ENCODE measurements around the gene HAPLN1.

The HAPLN1 gene

GRCh38 chr5:83708170-83708569 is 12.5 kb downstream of the HAPLN1 start:
- Histone ChIP-seq H3K27ac (ENCODE audit: low read length, poor library complexity, severe bottlenecking) (no peak overlapping the region), H2AFZ (ENCODE audit: low read depth, low read length) (no peak overlapping the region), H3K9ac (ENCODE audit: low read length) (no peak overlapping the region), H3K4me3 (ENCODE audit: insufficient read depth in 1 of 2, low read depth in 1 of 2, low read length in 2 of 2) (no peak overlapping the region), H2BK15ac (ENCODE audit: low read depth, poor library complexity, severe bottlenecking) (no peak overlapping the region), H3K79me1 (replicated peaks; ENCODE audit: low read length, poor library complexity, severe bottlenecking) (no peaks in the 10 kb centered on the region), H3K18ac (ENCODE audit: low read depth in 1 of 2, low read length in 2 of 2) (no peak overlapping the region), H4K91ac (ENCODE audit: low read length) (no peak overlapping the region), H4K8ac (ENCODE audit: low read length) (no peak overlapping the region), H3K14ac (ENCODE audit: low read length in 2 of 2) (no peak overlapping the region), H2BK12ac (ENCODE audit: low read length in 2 of 2) (no peak overlapping the region), H3K9me3 (ENCODE audit: control insufficient read depth, low read length) (peaks cover 12% of the 10 kb centered on the region), H3K4ac (ENCODE audit: low read depth in 1 of 2, low read length in 2 of 2) (no peak overlapping the region), H3K23ac (ENCODE audit: low read length in 2 of 2) (no peak overlapping the region), H3K4me1 (ENCODE audit: control insufficient read depth, insufficient read depth, low read depth, low read length) (no peaks in the 10 kb centered on the region), H2BK5ac (ENCODE audit: low read depth, low read length, poor library complexity, severe bottlenecking) (no peak overlapping the region), H3K36me3 (ENCODE audit: control insufficient read depth in 1 of 2, insufficient read depth in 2 of 2, low read depth in 1 of 2, low read length in 2 of 2) (no peaks in the 10 kb centered on the region), H2AK5ac (ENCODE audit: low read length, severe bottlenecking) (no peak overlapping the region), H3K27me3 (ENCODE audit: control insufficient read depth in 1 of 2, insufficient read depth in 1 of 2, low read length in 2 of 2) (peaks cover 0 to 17% of the 10 kb centered on the region in 2 experiments), H2BK120ac (ENCODE audit: low read depth, low read length) (no peak overlapping the region), H3K4me2 (ENCODE audit: low read length, poor library complexity, severe bottlenecking) (no peak overlapping the region)
- WGBS, result 100% methylated on average over 1 of the region's 1 CpG
- DNase-seq, result no peak

DNA sequence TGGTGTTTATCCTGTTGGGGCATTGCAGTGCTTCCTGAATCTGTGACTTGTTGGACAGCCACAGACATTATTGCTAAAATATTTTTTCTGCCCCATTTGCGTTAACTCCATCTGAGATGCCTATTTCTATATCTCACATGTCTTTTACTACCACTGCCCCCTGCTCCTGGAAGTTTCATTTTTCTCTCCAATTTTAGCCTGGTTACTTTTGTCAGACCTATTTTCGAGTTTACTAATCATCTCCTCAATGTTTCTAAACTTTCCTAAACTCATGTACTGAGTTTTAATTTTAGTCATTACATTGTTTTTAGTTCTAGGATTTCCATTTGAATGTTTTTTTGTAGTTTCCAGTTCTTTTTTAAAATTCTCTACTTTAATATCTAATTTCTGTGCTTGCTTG is 17.6 kb downstream of the HAPLN1 start:
- Histone ChIP-seq H2AK5ac (ENCODE audit: low read length, severe bottlenecking) (no peak overlapping the region), H3K27me3 (ENCODE audit: control insufficient read depth in 1 of 2, insufficient read depth in 1 of 2, low read length in 2 of 2) (peaks cover 0 to 3% of the 10 kb centered on the region in 2 experiments), H3K9me3 (ENCODE audit: control insufficient read depth, low read length) (peaks cover 12% of the 10 kb centered on the region), H3K9ac (ENCODE audit: low read length) (no peak overlapping the region), H3K18ac (ENCODE audit: low read depth in 1 of 2, low read length in 2 of 2) (no peak overlapping the region), H3K27ac (ENCODE audit: low read length, poor library complexity, severe bottlenecking) (no peak overlapping the region), H2AFZ (ENCODE audit: low read depth, low read length) (no peak overlapping the region), H2BK120ac (ENCODE audit: low read depth, low read length) (no peak overlapping the region), H3K36me3 (ENCODE audit: control insufficient read depth in 1 of 2, insufficient read depth in 2 of 2, low read depth in 1 of 2, low read length in 2 of 2) (no peaks in the 10 kb centered on the region), H2BK15ac (ENCODE audit: low read depth, poor library complexity, severe bottlenecking) (no peak overlapping the region), H4K8ac (ENCODE audit: low read length) (no peak overlapping the region), H3K23ac (ENCODE audit: low read length in 2 of 2) (no peak overlapping the region), H2BK12ac (ENCODE audit: low read length in 2 of 2) (no peak overlapping the region), H3K79me1 (replicated peaks; ENCODE audit: low read length, poor library complexity, severe bottlenecking) (no peaks in the 10 kb centered on the region), H3K4me1 (ENCODE audit: control insufficient read depth, insufficient read depth, low read depth, low read length) (no peaks in the 10 kb centered on the region), H3K4me3 (ENCODE audit: insufficient read depth in 1 of 2, low read depth in 1 of 2, low read length in 2 of 2) (no peak overlapping the region), H3K4ac (ENCODE audit: low read depth in 1 of 2, low read length in 2 of 2) (no peak overlapping the region), H3K4me2 (ENCODE audit: low read length, poor library complexity, severe bottlenecking) (no peak overlapping the region), H2BK5ac (ENCODE audit: low read depth, low read length, poor library complexity, severe bottlenecking) (no peak overlapping the region), H3K14ac (ENCODE audit: low read length in 2 of 2) (no peak overlapping the region), H4K91ac (ENCODE audit: low read length) (no peak overlapping the region)
- 100% methylated on average over 1 of the region's 2 CpGs for WGBS
- DNase-seq, result no peak

- H3K79me1 ChIP-seq (replicated peaks; ENCODE audit: low read length, poor library complexity, severe bottlenecking), result no peaks in the 10 kb centered on the region
- no peak overlapping the region for H3K9ac ChIP-seq (ENCODE audit: low read length)
- H3K4me3 ChIP-seq (ENCODE audit: insufficient read depth in 1 of 2, low read depth in 1 of 2, low read length in 2 of 2), result no peak overlapping the region
- no peaks in the 10 kb centered on the region for H3K36me3 ChIP-seq (ENCODE audit: control insufficient read depth in 1 of 2, insufficient read depth in 2 of 2, low read depth in 1 of 2, low read length in 2 of 2)
- H3K23ac ChIP-seq (ENCODE audit: low read length in 2 of 2), result no peak overlapping the region
- H3K14ac ChIP-seq (ENCODE audit: low read length in 2 of 2), result no peak overlapping the region
- H3K4me1 ChIP-seq (ENCODE audit: control insufficient read depth, insufficient read depth, low read depth, low read length), result no peaks in the 10 kb centered on the region
- no peak overlapping the region for H4K8ac ChIP-seq (ENCODE audit: low read length)
- peaks cover 12% of the 10 kb centered on the region for H3K9me3 ChIP-seq (ENCODE audit: control insufficient read depth, low read length)
- no peak for DNase-seq
- H3K4me2 ChIP-seq (ENCODE audit: low read length, poor library complexity, severe bottlenecking), result no peak overlapping the region
- H3K27me3 ChIP-seq (ENCODE audit: control insufficient read depth in 1 of 2, insufficient read depth in 1 of 2, low read length in 2 of 2), result no peaks in the 10 kb centered on the region
- H2AK5ac ChIP-seq (ENCODE audit: low read length, severe bottlenecking), result no peak overlapping the region
- H2BK5ac ChIP-seq (ENCODE audit: low read depth, low read length, poor library complexity, severe bottlenecking), result no peak overlapping the region
- H3K18ac ChIP-seq (ENCODE audit: low read depth in 1 of 2, low read length in 2 of 2), result no peak overlapping the region
- no peak overlapping the region for H2BK120ac ChIP-seq (ENCODE audit: low read depth, low read length)
- H3K4ac ChIP-seq (ENCODE audit: low read depth in 1 of 2, low read length in 2 of 2), result no peak overlapping the region
- H2BK15ac ChIP-seq (ENCODE audit: low read depth, poor library complexity, severe bottlenecking), result no peak overlapping the region
- H2BK12ac ChIP-seq (ENCODE audit: low read length in 2 of 2), result no peak overlapping the region
- H4K91ac ChIP-seq (ENCODE audit: low read length), result no peak overlapping the region
- 98% methylated on average over 3 of the region's 6 CpGs for WGBS
- H3K27ac ChIP-seq (ENCODE audit: low read length, poor library complexity, severe bottlenecking), result no peak overlapping the region
- H2AFZ ChIP-seq (ENCODE audit: low read depth, low read length), result no peak overlapping the region
Measured at GRCh38 chr5:83701886-83702285, 18.8 kb downstream of the HAPLN1 start.

GRCh38 chr5:83689881-83690280 is 30.8 kb downstream of the HAPLN1 start:
- no peak overlapping the region for H3K18ac ChIP-seq (ENCODE audit: low read depth in 1 of 2, low read length in 2 of 2)
- no peaks in the 10 kb centered on the region for H3K79me1 ChIP-seq (replicated peaks; ENCODE audit: low read length, poor library complexity, severe bottlenecking)
- H3K23ac ChIP-seq (ENCODE audit: low read length in 2 of 2), result no peak overlapping the region
- no peaks in the 10 kb centered on the region for H3K36me3 ChIP-seq (ENCODE audit: control insufficient read depth in 1 of 2, insufficient read depth in 2 of 2, low read depth in 1 of 2, low read length in 2 of 2)
- H3K4me3 ChIP-seq (ENCODE audit: insufficient read depth in 1 of 2, low read depth in 1 of 2, low read length in 2 of 2), result no peak overlapping the region
- H3K9ac ChIP-seq (ENCODE audit: low read length), result no peak overlapping the region
- no peak for DNase-seq
- no peaks in the 10 kb centered on the region for H3K4me1 ChIP-seq (ENCODE audit: control insufficient read depth, insufficient read depth, low read depth, low read length)
- H2AFZ ChIP-seq (ENCODE audit: low read depth, low read length), result no peak overlapping the region
- H2BK12ac ChIP-seq (ENCODE audit: low read length in 2 of 2), result no peak overlapping the region
- H3K14ac ChIP-seq (ENCODE audit: low read length in 2 of 2), result no peak overlapping the region
- peaks cover 0 to 4% of the 10 kb centered on the region in 2 experiments for H3K27me3 ChIP-seq (ENCODE audit: control insufficient read depth in 1 of 2, insufficient read depth in 1 of 2, low read length in 2 of 2)
- no peak overlapping the region for H3K4ac ChIP-seq (ENCODE audit: low read depth in 1 of 2, low read length in 2 of 2)
- no peak overlapping the region for H4K8ac ChIP-seq (ENCODE audit: low read length)
- H2BK5ac ChIP-seq (ENCODE audit: low read depth, low read length, poor library complexity, severe bottlenecking), result no peak overlapping the region
- H2AK5ac ChIP-seq (ENCODE audit: low read length, severe bottlenecking), result no peak overlapping the region
- no peak overlapping the region for H3K27ac ChIP-seq (ENCODE audit: low read length, poor library complexity, severe bottlenecking)
- no peaks in the 10 kb centered on the region for H3K9me3 ChIP-seq (ENCODE audit: control insufficient read depth, low read length)
- H2BK15ac ChIP-seq (ENCODE audit: low read depth, poor library complexity, severe bottlenecking), result no peak overlapping the region
- H2BK120ac ChIP-seq (ENCODE audit: low read depth, low read length), result no peak overlapping the region
- no CpG with 5 or more reads among the region's 1 CpG for WGBS
- H4K91ac ChIP-seq (ENCODE audit: low read length), result no peak overlapping the region
- H3K4me2 ChIP-seq (ENCODE audit: low read length, poor library complexity, severe bottlenecking), result no peak overlapping the region

All from mesenchymal stem cell (in vitro differentiated cells and primary cell).